ENCODE data around the gene PLET1.

GRCh38 chr11:112292785-112293407, 32.2 kb upstream of the PLET1 start:
- TF ChIP-seq CTCF (IDR thresholded peaks at IDR 0.05) = no peak
- no peak for TF ChIP-seq POLR2A (IDR thresholded peaks at IDR 0.05)
